Measurements from ENCODE around the gene BCL2L1. TPM values are rescaled to one million over a fixed set of nuclear protein-coding genes. Genes with fewer than 3 reads are reported as not detected.

The BCL2L1 gene
- 100 to 1,000 TPM; 140 to 325 TPM for total RNA-seq

- DNase-seq (ENCODE audit: low spot score) (peak; percentile 90), ATAC-seq (peak; percentile 43 to 59)
- Mint-ChIP-seq H3K27ac (peak within 1 kb of the TSS; percentile 86 to 99), H3K36me3 (peaks cover 40% of the 10 kb centered on the region), H3K4me1 (ENCODE audit: low read depth in 2 of 2) (peaks cover 18 to 38% of the 10 kb centered on the region in 2 donors), H3K27me3 (no peaks in the 10 kb centered on the region), H3K4me3 (peak within 1 kb of the TSS; percentile 98), H3K9me3 (no peaks in the 10 kb centered on the region)
Measured at GRCh38 chr20:31722257-31723068, at the start of gene BCL2L1. BCL2L1 (minus strand) TSS chr20:31722868; CDS start chr20:31722218, 650 bp downstream.

GRCh38 chr20:31770243-31770642, 47.6 kb upstream of the BCL2L1 start:
- DNase-seq (ENCODE audit: low spot score) = no peak
- ATAC-seq = peak in 1 of 2 donors; percentile 46
- H3K9me3 Mint-ChIP-seq = no peaks in the 10 kb centered on the region
- peak overlapping the region in 1 of 2 donors; percentile 47 for H3K27ac Mint-ChIP-seq
- peak overlapping the region; percentile 36 for H3K4me3 Mint-ChIP-seq
- peaks cover 17% of the 10 kb centered on the region for H3K36me3 Mint-ChIP-seq
- peaks cover 8 to 14% of the 10 kb centered on the region in 2 donors for H3K4me1 Mint-ChIP-seq (ENCODE audit: low read depth in 2 of 2)
- H3K27me3 Mint-ChIP-seq = no peaks in the 10 kb centered on the region

GRCh38 chr20:31769681-31770080, 47.0 kb upstream of the BCL2L1 start:
- H3K4me3 Mint-ChIP-seq = no peak overlapping the region
- DNase-seq (ENCODE audit: low spot score) = no peak
- H3K27me3 Mint-ChIP-seq = no peaks in the 10 kb centered on the region
- H3K4me1 Mint-ChIP-seq (ENCODE audit: low read depth in 2 of 2) = peaks cover 8 to 14% of the 10 kb centered on the region in 2 donors
- H3K36me3 Mint-ChIP-seq = peaks cover 16% of the 10 kb centered on the region
- no peak for ATAC-seq
- no peaks in the 10 kb centered on the region for H3K9me3 Mint-ChIP-seq
- H3K27ac Mint-ChIP-seq = peak overlapping the region in 1 of 2 donors; percentile 47

- Mint-ChIP-seq H3K27ac (no peak overlapping the region), H3K9me3 (no peaks in the 10 kb centered on the region), H3K4me3 (no peak overlapping the region), H3K27me3 (no peaks in the 10 kb centered on the region), H3K36me3 (peaks cover 13% of the 10 kb centered on the region), H3K4me1 (ENCODE audit: low read depth in 2 of 2) (peaks cover 8 to 14% of the 10 kb centered on the region in 2 donors)
- ATAC-seq = no peak
- DNase-seq (ENCODE audit: low spot score) = no peak
Measured at GRCh38 chr20:31767805-31768204, 45.1 kb upstream of the BCL2L1 start.

GRCh38 chr20:31764641-31765305, 42.1 kb upstream of the BCL2L1 start:
- peaks cover 3% of the 10 kb centered on the region for H3K36me3 Mint-ChIP-seq
- H3K27ac Mint-ChIP-seq = no peak overlapping the region
- H3K9me3 Mint-ChIP-seq = no peaks in the 10 kb centered on the region
- ATAC-seq (no peak), DNase-seq (ENCODE audit: low spot score) (no peak)
- H3K4me1 Mint-ChIP-seq (ENCODE audit: low read depth in 2 of 2) = peaks cover 2 to 3% of the 10 kb centered on the region in 2 donors
- H3K27me3 Mint-ChIP-seq = no peaks in the 10 kb centered on the region
- H3K4me3 Mint-ChIP-seq = no peak overlapping the region

- H3K27ac Mint-ChIP-seq = no peak overlapping the region
- H3K36me3 Mint-ChIP-seq = no peaks in the 10 kb centered on the region
- no peaks in the 10 kb centered on the region for H3K9me3 Mint-ChIP-seq
- DNase-seq (ENCODE audit: low spot score) = no peak
- H3K27me3 Mint-ChIP-seq = no peaks in the 10 kb centered on the region
- peaks cover 0 to 3% of the 10 kb centered on the region in 2 donors for H3K4me1 Mint-ChIP-seq (ENCODE audit: low read depth in 2 of 2)
- H3K4me3 Mint-ChIP-seq = no peak overlapping the region
- ATAC-seq = no peak
Measured at GRCh38 chr20:31760519-31761240, 38.0 kb upstream of the BCL2L1 start.

- no peak overlapping the region for H3K4me3 Mint-ChIP-seq
- H3K36me3 Mint-ChIP-seq = no peaks in the 10 kb centered on the region
- H3K9me3 Mint-ChIP-seq = no peaks in the 10 kb centered on the region
- DNase-seq (ENCODE audit: low spot score) (no peak), ATAC-seq (no peak)
- H3K27me3 Mint-ChIP-seq = no peaks in the 10 kb centered on the region
- H3K27ac Mint-ChIP-seq = no peak overlapping the region
- no peaks in the 10 kb centered on the region for H3K4me1 Mint-ChIP-seq (ENCODE audit: low read depth in 2 of 2)
Measured at GRCh38 chr20:31759836-31760518, 37.3 kb upstream of the BCL2L1 start.

- no peak for ATAC-seq
- H3K36me3 Mint-ChIP-seq = no peaks in the 10 kb centered on the region
- H3K4me3 Mint-ChIP-seq = no peak overlapping the region
- no peaks in the 10 kb centered on the region for H3K4me1 Mint-ChIP-seq (ENCODE audit: low read depth in 2 of 2)
- H3K9me3 Mint-ChIP-seq = no peaks in the 10 kb centered on the region
- no peak overlapping the region for H3K27ac Mint-ChIP-seq
- no peaks in the 10 kb centered on the region for H3K27me3 Mint-ChIP-seq
- no peak for DNase-seq (ENCODE audit: low spot score)
Measured at GRCh38 chr20:31758991-31759390, 36.3 kb upstream of the BCL2L1 start.

- Mint-ChIP-seq H3K4me1 (ENCODE audit: low read depth in 2 of 2) (no peaks in the 10 kb centered on the region), H3K4me3 (no peak overlapping the region), H3K9me3 (no peaks in the 10 kb centered on the region), H3K36me3 (no peaks in the 10 kb centered on the region), H3K27me3 (no peaks in the 10 kb centered on the region), H3K27ac (no peak overlapping the region)
- DNase-seq (ENCODE audit: low spot score) (no peak), ATAC-seq (no peak)
Measured at GRCh38 chr20:31758521-31758920, 35.9 kb upstream of the BCL2L1 start.

- no peak for ATAC-seq
- H3K27ac Mint-ChIP-seq = no peak overlapping the region
- DNase-seq (ENCODE audit: low spot score) = no peak
Measured at GRCh38 chr20:31757254-31757653, 34.6 kb upstream of the BCL2L1 start.

GRCh38 chr20:31751126-31751525, 28.5 kb upstream of the BCL2L1 start:
- Mint-ChIP-seq H3K4me1 (ENCODE audit: low read depth in 2 of 2) (peaks cover 0 to 6% of the 10 kb centered on the region in 2 donors), H3K27me3 (no peaks in the 10 kb centered on the region), H3K9me3 (no peaks in the 10 kb centered on the region), H3K27ac (no peak overlapping the region), H3K36me3 (no peaks in the 10 kb centered on the region), H3K4me3 (no peak overlapping the region)
- ATAC-seq (no peak), DNase-seq (ENCODE audit: low spot score) (no peak)

More at GRCh38 chr20:31757254-31757653, 34.6 kb upstream of the BCL2L1 start:
- peaks cover 0 to 6% of the 10 kb centered on the region in 2 donors for H3K4me1 Mint-ChIP-seq (ENCODE audit: low read depth in 2 of 2)
- H3K4me3 Mint-ChIP-seq = no peak overlapping the region
- no peaks in the 10 kb centered on the region for H3K27me3 Mint-ChIP-seq
- no peaks in the 10 kb centered on the region for H3K9me3 Mint-ChIP-seq
- H3K36me3 Mint-ChIP-seq = no peaks in the 10 kb centered on the region

GRCh38 chr20:31749223-31749622, 26.6 kb upstream of the BCL2L1 start:
- ATAC-seq = no peak
- Mint-ChIP-seq H3K9me3 (no peaks in the 10 kb centered on the region), H3K4me3 (no peak overlapping the region), H3K27ac (no peak overlapping the region), H3K36me3 (no peaks in the 10 kb centered on the region), H3K27me3 (no peaks in the 10 kb centered on the region), H3K4me1 (ENCODE audit: low read depth in 2 of 2) (peaks cover 0 to 6% of the 10 kb centered on the region in 2 donors)
- no peak for DNase-seq (ENCODE audit: low spot score)

GRCh38 chr20:31747640-31748039, 25.0 kb upstream of the BCL2L1 start:
- H3K27me3 Mint-ChIP-seq = no peaks in the 10 kb centered on the region
- H3K4me3 Mint-ChIP-seq = no peak overlapping the region
- H3K9me3 Mint-ChIP-seq = no peaks in the 10 kb centered on the region
- no peak for ATAC-seq
- no peaks in the 10 kb centered on the region for H3K36me3 Mint-ChIP-seq
- no peak overlapping the region for H3K27ac Mint-ChIP-seq
- no peaks in the 10 kb centered on the region for H3K4me1 Mint-ChIP-seq (ENCODE audit: low read depth in 2 of 2)
- DNase-seq (ENCODE audit: low spot score) = no peak
